Astrocyte (in vitro differentiated cells and primary cell): ENCODE data around the gene PRSS38. TPM values are rescaled to one million over a fixed set of nuclear protein-coding genes. Genes with fewer than 3 reads are reported as not detected.

Source experiments
- DNase-seq: peaks from one replicate; pipeline ENCODE4 v3.0.0-alpha.2; 2010; ENCODE audit warnings: low read depth
- FAIRE-seq: peaks from 2 replicates; lab custom pipeline; 2011; peaks lifted over from hg19 to GRCh38; lab: Jason Lieb, UNC
- H2AFZ ChIP-seq: 2 replicates; pipeline ENCODE4 v1.6.0; 2012; ENCODE audit warnings: low read depth, low read length, inconsistent platforms
- H3K27ac ChIP-seq: 2 replicates; pipeline ENCODE4 v1.5.1; 2011; ENCODE audit warnings: low read depth, low read length, inconsistent platforms
- H3K27me3 ChIP-seq: 2 replicates; pipeline ENCODE4 v1.6.0; 2011; ENCODE audit warnings: low read length, inconsistent platforms; ENCODE audit not compliant: insufficient read depth
- H3K36me3 ChIP-seq: 2 replicates; pipeline ENCODE4 v1.5.1; 2011; ENCODE audit warnings: low read length, inconsistent platforms; ENCODE audit not compliant: insufficient read depth
- H3K4me1 ChIP-seq: 2 replicates; pipeline ENCODE4 v1.5.1; 2011; ENCODE audit warnings: low read length, inconsistent platforms; ENCODE audit not compliant: insufficient read depth
- H3K4me2 ChIP-seq: 2 replicates; pipeline ENCODE4 v1.6.0; 2012; ENCODE audit warnings: low read length, inconsistent platforms
- H3K4me3 ChIP-seq: 2 replicates; pipeline ENCODE4 v1.5.1; 2011; ENCODE audit warnings: low read depth, mild to moderate bottlenecking, low read length, inconsistent platforms; ENCODE audit not compliant: insufficient read depth
- H3K79me2 ChIP-seq: 2 replicates; pipeline ENCODE4 v1.6.0; 2012; ENCODE audit warnings: mild to moderate bottlenecking, low read length, inconsistent platforms; ENCODE audit not compliant: insufficient read depth
- H3K9ac ChIP-seq: 2 replicates; pipeline ENCODE4 v1.6.0; 2012; ENCODE audit warnings: mild to moderate bottlenecking, low read length, inconsistent platforms
- H3K9me3 ChIP-seq: 2 replicates; pipeline ENCODE4 v1.5.1; 2012; ENCODE audit warnings: low read depth, mild to moderate bottlenecking, low read length, inconsistent platforms; ENCODE audit not compliant: insufficient read depth
- H4K20me1 ChIP-seq: 2 replicates; pipeline ENCODE4 v1.6.0; 2012; ENCODE audit warnings: low read length, inconsistent platforms; ENCODE audit not compliant: insufficient read depth
- H3K27ac Mint-ChIP-seq: one replicate; pipeline ENCODE4 v1.8.0; 2021; ENCODE audit warnings: mild to moderate bottlenecking, mixed read lengths; ENCODE audit not compliant: unreplicated experiment
- H3K27me3 Mint-ChIP-seq: one replicate; pipeline ENCODE4 v1.8.0; 2021; ENCODE audit warnings: low read depth, mixed read lengths; ENCODE audit not compliant: unreplicated experiment
- H3K36me3 Mint-ChIP-seq: one replicate; pipeline ENCODE4 v1.8.0; 2021; ENCODE audit warnings: low read depth, mixed read lengths; ENCODE audit not compliant: unreplicated experiment
- H3K4me1 Mint-ChIP-seq: one replicate; pipeline ENCODE4 v1.8.0; 2021; ENCODE audit warnings: low read depth, mixed read lengths; ENCODE audit not compliant: unreplicated experiment
- H3K4me3 Mint-ChIP-seq: one replicate; pipeline ENCODE4 v1.8.0; 2021; ENCODE audit warnings: mild to moderate bottlenecking, moderate library complexity, mixed read lengths; ENCODE audit not compliant: unreplicated experiment
- H3K9me3 Mint-ChIP-seq: one replicate; pipeline ENCODE4 v1.8.0; 2021; ENCODE audit warnings: mild to moderate bottlenecking, mixed read lengths; ENCODE audit not compliant: unreplicated experiment
- CTCF ChIP-seq: IDR thresholded peaks from 2 replicates; pipeline ENCODE4 v1.5.1; 2011; ENCODE audit warnings: low read depth, mild to moderate bottlenecking, inconsistent platforms, low read length, moderate library complexity; ENCODE audit not compliant: insufficient read depth
- EZH2 ChIP-seq: IDR thresholded peaks from 2 replicates; pipeline ENCODE4 v1.6.1; 2012; ENCODE audit warnings: mild to moderate bottlenecking, low read length, inconsistent platforms; ENCODE audit not compliant: insufficient read depth
- total RNA-seq: library from RNA; stranded (reverse); gene quantifications from 2 replicates; pipeline ENCODE4 v1.2.1, GENCODE V29; 2021

PRSS38 gene
- total RNA-seq, 1 donor from 2014 or later, result not detected

GRCh38 chr1:227848430-227848932, 33.0 kb downstream of the PRSS38 start:
- no peak overlapping the region for H3K27ac Mint-ChIP-seq
- Histone ChIP-seq H3K27ac (no peak overlapping the region), H3K9ac (no peak overlapping the region), H3K4me3 (no peak overlapping the region), H3K4me2 (no peak overlapping the region), H3K27me3 (no peaks in the 10 kb centered on the region), H3K79me2 (no peaks in the 10 kb centered on the region), H3K9me3 (peaks cover 4% of the 10 kb centered on the region), H3K36me3 (no peaks in the 10 kb centered on the region), H3K4me1 (no peaks in the 10 kb centered on the region), H4K20me1 (no peaks in the 10 kb centered on the region), H2AFZ (no peak overlapping the region)
- DNase-seq, result no peak
- TF ChIP-seq CTCF (no peak), EZH2 (no peak)
- H3K4me1 Mint-ChIP-seq, result no peaks in the 10 kb centered on the region
- peaks cover 11% of the 10 kb centered on the region for H3K9me3 Mint-ChIP-seq
- no peak for FAIRE-seq
- no peaks in the 10 kb centered on the region for H3K36me3 Mint-ChIP-seq
- peaks cover 9% of the 10 kb centered on the region for H3K27me3 Mint-ChIP-seq
- H3K4me3 Mint-ChIP-seq, result no peak overlapping the region

GRCh38 chr1:227849251-227849650, 33.8 kb downstream of the PRSS38 start:
- FAIRE-seq (no peak), DNase-seq (no peak)
- H3K27ac ChIP-seq, result no peak overlapping the region
- Mint-ChIP-seq H3K9me3 (peaks cover 11% of the 10 kb centered on the region), H3K27ac (no peak overlapping the region), H3K27me3 (peaks cover 14% of the 10 kb centered on the region), H3K4me3 (no peak overlapping the region), H3K4me1 (no peaks in the 10 kb centered on the region), H3K36me3 (no peaks in the 10 kb centered on the region)
- H3K79me2 ChIP-seq, result no peaks in the 10 kb centered on the region
- H3K9me3 ChIP-seq, result peaks cover 4% of the 10 kb centered on the region
- no peak for TF ChIP-seq EZH2
- TF ChIP-seq CTCF, result no peak
- no peak overlapping the region for H3K9ac ChIP-seq
- no peaks in the 10 kb centered on the region for H3K4me1 ChIP-seq
- H3K36me3 ChIP-seq, result no peaks in the 10 kb centered on the region
- H4K20me1 ChIP-seq, result no peaks in the 10 kb centered on the region
- H3K4me3 ChIP-seq, result no peak overlapping the region
- H3K27me3 ChIP-seq, result no peaks in the 10 kb centered on the region
- no peak overlapping the region for H3K4me2 ChIP-seq
- H2AFZ ChIP-seq, result no peak overlapping the region

GRCh38 chr1:227854189-227854588, 38.7 kb downstream of the PRSS38 start:
- TF ChIP-seq CTCF, result no peak
- no peak overlapping the region for H3K4me3 ChIP-seq

More at GRCh38 chr1:227854189-227854588, 38.7 kb downstream of the PRSS38 start:
- H3K9ac ChIP-seq, result no peak overlapping the region
- no peaks in the 10 kb centered on the region for H3K4me1 ChIP-seq
- no peaks in the 10 kb centered on the region for H3K27me3 ChIP-seq
- H3K4me2 ChIP-seq, result no peak overlapping the region
- H3K9me3 ChIP-seq, result no peaks in the 10 kb centered on the region
- no peak for FAIRE-seq
- H3K27ac ChIP-seq, result no peak overlapping the region
- no peak overlapping the region for H2AFZ ChIP-seq
- DNase-seq, result no peak
- Mint-ChIP-seq H3K4me1 (no peaks in the 10 kb centered on the region), H3K9me3 (peaks cover 3% of the 10 kb centered on the region), H3K27ac (no peak overlapping the region), H3K27me3 (peaks cover 5% of the 10 kb centered on the region), H3K4me3 (no peak overlapping the region), H3K36me3 (no peaks in the 10 kb centered on the region)
- no peaks in the 10 kb centered on the region for H4K20me1 ChIP-seq
- no peaks in the 10 kb centered on the region for H3K79me2 ChIP-seq
- H3K36me3 ChIP-seq, result no peaks in the 10 kb centered on the region
